AML-193 (cell line): ENCODE measurements around the gene GIT1.
"Not testable (repeated sequence)": the region's sequence is repeated elsewhere in the genome, so short reads cannot be mapped to it uniquely, and the experiment has no call there.

Experiments
- DNase-seq, 2 experiments: peaks; one replicate each; lab custom pipeline; 2025; lab: John Stamatoyannopoulos, UW

GIT1 gene

DNA sequence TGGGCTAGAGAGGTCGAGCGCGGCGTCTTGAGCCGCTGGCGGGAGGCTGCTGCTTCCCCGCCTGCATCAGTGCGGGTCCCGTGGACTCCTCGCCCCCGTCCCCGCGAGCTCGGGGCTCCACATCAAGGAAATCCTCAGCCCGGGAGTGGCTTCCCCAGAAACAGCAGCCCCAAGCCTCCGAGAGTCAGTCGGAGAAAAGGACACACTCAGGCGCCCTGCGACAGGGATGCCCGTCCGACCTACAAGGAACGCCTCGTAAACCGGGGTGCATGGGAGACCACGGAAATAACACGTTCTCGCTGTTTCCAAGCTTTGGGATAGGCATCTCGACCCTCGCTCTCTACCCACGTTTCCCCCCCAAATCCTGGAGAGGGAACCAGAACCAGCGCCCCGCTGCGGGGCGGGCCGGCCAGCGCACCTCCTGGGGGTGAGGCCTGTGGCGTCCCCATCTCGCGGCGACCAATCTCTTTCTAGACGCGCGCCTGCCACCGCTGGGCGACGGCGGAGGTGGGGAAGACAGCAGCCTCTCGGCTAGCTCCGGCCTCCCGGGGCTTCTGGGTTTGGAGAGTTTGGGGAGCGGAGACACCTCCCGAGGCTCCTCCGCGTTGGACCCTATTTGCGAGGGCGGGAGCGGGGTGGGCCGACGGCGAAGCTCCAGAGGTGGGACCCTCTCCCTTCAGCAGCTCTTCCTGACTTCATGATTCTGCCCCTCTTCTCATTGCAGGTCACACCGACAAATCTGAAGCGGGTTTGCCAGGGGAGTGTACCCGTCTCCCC is 21.7 kb downstream of the GIT1 start:
- DNase-seq = peak; percentile 48 to 69

- DNase-seq = no peak
Measured at GRCh38 chr17:29567304-29567553, 22.2 kb downstream of the GIT1 start.

GRCh38 chr17:29566473-29567303 is 22.8 kb downstream of the GIT1 start, which contains the start of gene ABHD15:
ABHD15 (minus strand) TSS chr17:29567037; CDS start chr17:29566966, 71 bp downstream.
- peak; percentile 71 to 79 for DNase-seq

DNA sequence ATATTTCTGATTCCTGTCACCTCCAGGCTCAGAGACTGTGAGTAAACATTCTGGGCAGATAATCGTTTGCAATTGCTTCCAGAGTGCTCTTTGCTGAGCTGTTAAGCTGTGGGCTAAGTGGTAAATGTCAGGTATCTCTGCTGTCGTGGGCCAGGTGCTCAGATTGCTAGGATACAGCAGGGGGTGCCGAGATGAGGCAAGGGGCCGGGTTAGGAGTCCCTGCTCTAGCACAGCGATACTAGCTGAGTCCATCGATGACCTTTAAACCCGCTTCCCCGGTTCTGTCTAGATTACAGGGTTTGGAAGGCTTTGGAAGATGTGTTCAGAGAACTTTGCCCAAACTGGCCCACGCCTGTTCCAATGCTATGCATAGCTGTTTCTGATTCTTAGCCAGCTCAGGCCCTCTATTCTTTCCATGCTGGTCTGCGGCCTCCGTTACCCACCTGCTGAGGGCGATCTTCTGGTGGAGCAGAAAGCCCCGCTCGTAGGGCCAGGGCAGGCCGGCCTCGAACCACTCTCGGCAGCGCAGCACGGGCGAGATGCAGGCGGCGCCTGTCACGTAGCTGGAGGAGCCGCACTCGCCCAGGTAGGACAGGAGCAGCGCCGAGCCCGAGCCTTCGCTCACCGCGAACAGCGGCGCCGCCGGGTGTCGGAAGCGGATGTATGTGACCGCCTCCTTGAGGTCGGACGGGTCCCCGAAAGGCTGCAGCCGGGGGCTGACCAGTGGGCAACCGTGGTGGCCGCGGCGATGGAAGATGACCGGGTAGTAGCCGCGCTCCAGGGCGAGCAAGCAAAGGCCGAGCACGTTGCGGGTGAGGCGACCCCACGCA is 23.6 kb downstream of the GIT1 start:
- DNase-seq = peak; percentile 26 to 77

DNA sequence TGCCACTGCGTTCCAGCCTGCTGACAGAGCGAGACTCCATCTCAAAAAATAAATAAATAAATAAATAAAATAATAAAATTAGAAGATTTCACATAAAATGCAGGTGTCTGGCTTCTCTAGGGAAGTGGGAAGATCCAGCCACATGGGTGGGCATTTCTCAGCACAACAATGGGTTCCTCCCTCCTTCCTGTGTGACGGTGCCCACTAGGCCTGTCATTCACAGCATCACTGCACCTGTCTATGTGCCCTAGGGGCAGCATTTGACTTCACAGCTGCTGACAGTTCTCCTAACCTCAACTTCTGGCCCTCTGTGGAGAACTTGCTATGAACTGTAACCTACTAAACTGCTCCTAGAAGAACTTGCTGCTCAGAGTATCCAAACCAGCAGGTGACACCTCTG is 25.6 kb downstream of the GIT1 start:
- DNase-seq = no peak

DNA sequence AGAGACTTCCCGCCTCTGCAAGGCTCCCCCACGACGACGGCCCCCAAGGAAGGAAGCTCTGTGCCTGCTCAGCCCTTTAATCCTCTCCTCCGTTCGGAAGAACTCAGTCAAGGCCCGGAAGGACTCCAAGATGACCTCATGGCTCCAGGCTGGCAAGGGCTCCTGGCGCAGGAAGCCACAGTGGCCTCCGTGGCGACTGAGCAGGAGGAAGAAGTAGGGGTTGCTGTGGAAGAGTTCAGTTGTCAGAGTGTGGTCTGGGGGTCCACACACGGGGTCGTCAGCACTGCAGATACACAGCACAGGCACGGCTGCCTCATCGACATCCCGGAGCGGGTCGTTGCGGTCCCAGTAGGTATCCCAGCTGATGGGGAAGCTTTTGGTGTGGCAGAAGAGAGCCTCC is 26.8 kb downstream of the GIT1 start:
- DNase-seq = no peak

- DNase-seq = no peak
Measured at GRCh38 chr17:29561554-29562517, 27.6 kb downstream of the GIT1 start.

DNA sequence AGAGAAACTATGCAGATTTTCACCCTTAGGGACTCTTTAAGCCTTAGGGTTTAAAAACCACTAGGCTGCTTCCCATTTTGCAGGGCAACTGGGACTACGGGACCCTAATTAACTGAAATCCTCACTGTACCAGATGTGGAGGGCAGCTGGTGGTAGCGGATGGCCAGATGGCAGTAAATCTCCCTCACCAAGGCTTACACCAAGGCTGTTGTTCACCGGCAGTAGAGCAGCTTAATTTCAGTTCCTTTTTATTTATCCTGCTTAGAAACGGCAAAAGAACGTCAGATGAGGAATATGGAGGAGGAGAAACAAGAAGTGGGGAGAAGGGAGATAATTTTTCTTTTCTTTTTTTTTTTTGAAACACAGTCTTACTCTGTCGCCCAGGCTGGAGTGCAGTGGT is 29.1 kb downstream of the GIT1 start:
- DNase-seq = no peak

- DNase-seq = no peak
Measured at GRCh38 chr17:29559640-29560039, 29.8 kb downstream of the GIT1 start.

GRCh38 chr17:29558139-29558538 is 31.3 kb downstream of the GIT1 start:
- not testable (repeated sequence) for DNase-seq

DNA sequence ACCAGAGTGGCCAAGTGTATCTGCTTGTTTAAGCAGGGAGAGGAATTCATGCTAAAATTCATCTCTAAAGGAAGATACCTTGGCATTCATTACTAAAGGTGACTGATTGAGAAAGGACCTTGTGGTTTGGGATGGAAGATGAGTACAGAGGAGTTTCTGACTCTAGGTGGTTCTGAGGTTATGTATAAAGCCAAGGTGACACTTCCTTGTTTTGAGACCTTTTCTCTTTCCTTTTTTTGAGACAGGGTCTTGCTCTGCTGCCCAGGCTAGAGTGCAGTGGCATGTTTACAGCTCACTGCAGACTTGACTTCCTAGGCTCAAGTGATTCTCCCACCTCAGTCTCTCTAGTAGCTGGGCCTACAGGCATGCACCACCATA is 31.7 kb downstream of the GIT1 start:
- DNase-seq = no peak

DNA sequence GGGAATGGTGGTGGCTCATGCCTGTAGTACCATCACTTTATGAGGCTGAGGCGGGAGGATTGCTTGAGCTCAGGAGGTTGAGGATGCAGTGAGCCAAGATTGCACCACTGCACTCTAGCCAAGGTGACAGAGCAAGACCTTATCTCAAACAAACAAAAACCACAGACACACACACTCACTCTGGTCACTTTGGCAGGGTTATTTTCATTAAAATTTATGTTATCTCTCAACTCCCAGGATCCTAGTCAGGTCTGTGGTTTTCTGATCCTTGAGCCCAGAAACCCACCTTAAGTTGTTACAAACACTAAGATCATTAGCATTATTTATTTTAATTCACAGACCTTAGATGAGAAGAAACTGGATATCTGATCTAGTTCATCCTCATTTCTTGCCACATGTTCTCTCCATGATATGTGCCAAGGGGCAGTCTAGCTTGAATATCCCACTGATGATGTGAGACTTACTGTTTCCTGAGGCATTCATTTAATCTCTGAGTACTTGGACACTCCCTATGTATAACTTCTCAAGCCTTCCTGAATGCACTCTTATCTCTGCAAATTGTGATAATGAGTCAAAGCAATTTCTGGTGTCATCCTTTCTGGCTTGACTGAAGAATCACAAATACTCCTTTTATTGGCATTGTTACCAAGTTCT is 32.2 kb downstream of the GIT1 start:
- DNase-seq = no peak

DNA sequence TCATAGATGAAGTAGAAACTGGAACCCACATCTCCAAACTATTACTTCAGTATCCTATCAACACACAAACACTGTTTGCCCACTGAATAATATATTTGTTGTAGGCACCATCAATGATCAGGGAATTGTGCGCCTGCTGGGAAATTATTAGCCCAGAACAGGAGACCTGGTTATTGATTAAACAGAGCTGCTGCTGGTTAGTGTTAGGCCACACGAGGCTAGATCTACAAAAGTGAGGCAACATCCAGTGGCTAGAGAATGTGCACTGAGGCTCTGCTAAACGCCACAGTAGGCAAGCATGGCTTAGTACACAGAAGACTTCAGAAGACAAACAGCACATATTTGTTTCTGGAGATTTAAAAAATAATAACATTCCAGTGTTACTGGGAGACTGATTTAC is 33.6 kb downstream of the GIT1 start:
- DNase-seq = no peak

- no peak for DNase-seq
Measured at GRCh38 chr17:29549177-29549923, 40.1 kb downstream of the GIT1 start.

- DNase-seq = no peak
Measured at GRCh38 chr17:29546830-29547229, 42.6 kb downstream of the GIT1 start.

DNA sequence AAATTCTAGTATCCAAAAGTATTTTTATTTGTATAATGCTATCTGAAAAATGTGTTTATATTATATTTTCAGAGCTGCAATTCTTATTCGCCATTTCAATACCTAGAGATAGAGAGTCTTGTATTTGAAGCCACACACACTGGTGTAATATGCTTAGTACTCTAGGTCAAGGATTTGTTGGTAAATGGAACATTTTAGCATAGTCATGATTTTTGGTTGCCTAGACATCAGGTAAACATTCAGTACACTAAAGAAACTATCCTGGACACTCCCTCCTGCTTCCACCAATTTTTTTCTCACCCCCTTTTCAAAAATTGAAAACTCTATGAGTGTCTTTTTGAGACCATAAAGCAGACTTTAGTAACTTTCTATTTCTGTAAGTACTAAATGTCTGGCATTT is 43.4 kb downstream of the GIT1 start:
- no peak for DNase-seq

- DNase-seq = no peak
Measured at GRCh38 chr17:29544066-29544465, 45.4 kb downstream of the GIT1 start.

DNA sequence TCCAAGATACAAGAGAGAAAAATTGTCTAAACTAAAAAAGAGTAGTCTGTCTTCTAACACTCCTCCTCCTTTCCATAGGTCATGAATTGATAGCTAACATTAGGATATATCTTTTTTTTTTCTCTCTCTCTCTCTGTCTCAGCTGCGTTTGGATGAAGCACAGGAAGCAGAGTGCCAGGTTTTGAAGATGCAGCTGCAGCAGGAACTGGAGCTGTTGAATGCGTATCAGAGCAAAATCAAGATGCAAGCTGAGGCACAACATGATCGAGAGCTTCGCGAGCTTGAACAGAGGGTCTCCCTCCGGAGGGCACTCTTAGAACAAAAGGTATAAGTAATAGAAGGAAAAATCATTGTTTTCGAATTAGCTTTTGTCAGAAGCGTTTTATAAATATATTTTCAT is 55.5 kb downstream of the GIT1 start:
- no peak for DNase-seq

- no peak for DNase-seq
Measured at GRCh38 chr17:29526322-29526721, 63.1 kb downstream of the GIT1 start.

- no peak for DNase-seq
Measured at GRCh38 chr17:29524692-29525091, 64.8 kb downstream of the GIT1 start.
